ENCODE measurements around the gene HERPUD1. TPM values are rescaled to one million over a fixed set of nuclear protein-coding genes. Genes with fewer than 3 reads are reported as not detected.
A peak's percentile ranks its signal among the peaks of the same experiment; 100 is the strongest.

HERPUD1 gene
- total and polyA plus RNA-seq, 9 of the 15 experiments (the other 6 are each of a cell fraction or from before 2014, with no cell fraction given), result 14.2 to 60.7 (median 37.4) TPM

DNA sequence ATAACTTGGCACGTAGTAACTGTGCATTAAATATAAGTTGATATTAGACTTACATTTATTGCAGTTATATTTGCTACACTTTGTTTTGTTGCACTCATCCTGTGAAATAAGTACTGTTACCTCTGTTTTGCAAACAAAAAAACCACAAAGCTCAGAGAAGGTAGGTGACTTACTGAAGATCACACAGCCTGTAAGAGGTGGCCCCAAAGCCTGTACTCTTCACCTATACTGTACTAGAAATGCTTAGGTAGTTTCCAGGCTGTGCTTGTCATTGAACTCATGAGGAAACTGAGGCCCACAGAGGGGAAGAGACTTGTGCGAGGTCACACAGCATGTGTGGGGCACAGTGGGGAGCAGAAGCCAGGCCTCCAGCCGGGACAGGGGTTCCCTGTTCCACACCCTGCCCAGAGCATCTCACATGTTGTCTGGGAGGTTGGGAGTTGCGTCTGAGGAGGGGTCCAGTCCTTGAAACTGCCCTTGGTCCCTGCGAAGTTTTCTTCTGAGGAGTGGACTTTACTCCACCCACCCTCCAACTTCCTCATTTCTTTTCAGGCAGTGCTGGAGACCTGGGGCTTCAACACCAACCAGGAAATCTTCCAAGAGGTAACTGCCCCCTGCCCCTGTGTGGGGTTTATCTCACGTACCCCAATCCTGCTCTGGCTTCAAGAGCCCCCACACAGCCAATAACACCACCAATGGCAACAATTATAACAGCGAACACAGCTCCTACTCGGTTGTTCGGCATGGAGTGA lies 42.8 kb downstream of the HERPUD1 start (continued):
- TF ChIP-seq ZNF740 (CRISPR knock-in tag; IDR thresholded peaks at IDR 0.05), result no peak
- TF ChIP-seq ZNF740 (tag; IDR thresholded peaks at IDR 0.05), result no peak
- TF ChIP-seq RBM25 (IDR thresholded peaks at IDR 0.05; ENCODE audit: low read depth, low read length, severe bottlenecking), result peak; percentile 82
- TF ChIP-seq, protein P1, sequence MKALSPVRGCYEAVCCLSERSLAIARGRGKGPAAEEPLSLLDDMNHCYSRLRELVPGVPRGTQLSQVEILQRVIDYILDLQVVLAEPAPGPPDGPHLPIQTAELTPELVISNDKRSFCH (CRISPR knock-in tag; IDR thresholded peaks at IDR 0.05), result no peak
- TF ChIP-seq, protein P1 (tag; IDR thresholded peaks at IDR 0.05), result no peak
- TF ChIP-seq SMARCA5 (IDR thresholded peaks at IDR 0.05), result 0 out of 2 replicates have a peak, but pooled peaks have one; percentile 35
- TF ChIP-seq BCOR (IDR thresholded peaks at IDR 0.05), result peak; percentile 63; the same call in 1 of the 2 replicates
- no peak for TF ChIP-seq ELK1 (CRISPR knock-in tag; IDR thresholded peaks at IDR 0.05)
- TF ChIP-seq KDM2B (CRISPR knock-in tag; IDR thresholded peaks at IDR 0.05), result no peak
- TF ChIP-seq CHD4 (IDR thresholded peaks at IDR 0.05; ENCODE audit: insufficient read depth, insufficient replicate concordance, low read depth, low read length, poor library complexity, severe bottlenecking), result peak; percentile 39
